Measurements from ENCODE around the gene XPA. TPM values are rescaled to one million over a fixed set of nuclear protein-coding genes. Genes with fewer than 3 reads are reported as not detected.

The XPA gene
- polyA plus RNA-seq, 2 of the 4 experiments (the other 2 are of a cell fraction), result 8.0 to 14.0 TPM

DNA sequence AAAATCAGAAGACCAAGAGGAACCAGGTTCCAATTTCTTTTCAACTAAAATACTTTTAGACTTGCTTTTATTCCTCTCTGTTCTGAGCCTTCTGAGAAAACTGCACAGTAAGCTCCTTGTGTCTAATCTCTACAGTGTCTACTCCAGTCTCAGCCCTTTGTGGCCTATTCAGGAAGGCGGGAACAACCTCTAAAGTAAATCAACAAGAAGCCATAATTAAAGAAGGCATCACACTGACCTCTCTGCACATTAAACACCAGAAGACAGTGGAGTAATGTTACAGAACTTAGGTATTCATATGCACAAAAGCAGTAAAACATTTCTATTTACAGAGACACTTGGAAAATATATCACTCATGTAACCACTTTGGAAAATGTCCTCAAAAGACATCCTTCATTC lies 14.9 kb downstream of the XPA start:
- H3K4me1 ChIP-seq, result no peaks in the 10 kb centered on the region
- ChIA-PET POLR2A (no interaction called here), CTCF (interaction anchor here (1.1 to 2.5 kb wide), 2 partner anchors 14 to 219 kb away, joined by 4 to 10 read pairs; no protein-coding TSS in a partner anchor)
- ATAC-seq (no peak), FAIRE-seq (no peak), DNase-seq (ENCODE audit: low read depth in 1 of 2, low spot score in 1 of 2) (no peak)
- WGBS (ENCODE audit: missing lambda C conversion rate), result 87% methylated on average over 1 of the region's 1 CpG
- H3K9me3 ChIP-seq, result no peaks in the 10 kb centered on the region
- no peak overlapping the region for H3K4me3 ChIP-seq
- H3K27ac ChIP-seq, result no peak overlapping the region
- TF ChIP-seq ZC3H11A (IDR thresholded peaks at IDR 0.05) (no peak), JUNB (IDR thresholded peaks at IDR 0.05) (no peak), FOSL2 (IDR thresholded peaks at IDR 0.05) (no peak), FOSL2 (CRISPR knock-in tag; IDR thresholded peaks at IDR 0.05) (no peak)
- TF ChIP-seq, protein P1, sequence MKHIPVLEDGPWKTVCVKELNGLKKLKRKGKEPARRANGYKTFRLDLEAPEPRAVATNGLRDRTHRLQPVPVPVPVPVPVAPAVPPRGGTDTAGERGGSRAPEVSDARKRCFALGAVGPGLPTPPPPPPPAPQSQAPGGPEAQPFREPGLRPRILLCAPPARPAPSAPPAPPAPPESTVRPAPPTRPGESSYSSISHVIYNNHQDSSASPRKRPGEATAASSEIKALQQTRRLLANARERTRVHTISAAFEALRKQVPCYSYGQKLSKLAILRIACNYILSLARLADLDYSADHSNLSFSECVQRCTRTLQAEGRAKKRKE (CRISPR knock-in tag; IDR thresholded peaks at IDR 0.05; ENCODE audit: low read depth), result no peak
- H3K4me2 ChIP-seq, result no peak overlapping the region

DNA sequence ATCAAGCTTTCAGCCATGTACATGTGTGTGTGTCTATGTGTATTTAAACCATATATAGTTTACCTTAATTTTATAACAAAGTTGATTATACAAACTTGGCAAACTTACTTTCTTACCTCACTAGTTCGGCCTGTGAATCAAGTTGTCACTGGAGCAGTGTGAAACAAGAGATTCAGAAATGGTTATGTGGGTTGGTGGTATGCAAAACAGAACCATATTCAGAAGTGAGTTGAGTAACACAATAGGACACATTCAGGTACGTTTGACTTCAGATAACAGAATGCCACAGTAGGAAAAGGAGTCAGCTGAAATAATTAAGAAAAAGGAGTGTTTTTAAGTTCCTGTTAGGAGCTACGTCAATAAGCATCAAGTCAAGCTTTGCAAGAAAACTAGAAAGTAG lies 21.5 kb downstream of the XPA start:
- ChIA-PET CTCF (interaction anchor here (1.2 kb wide), 1 partner anchor 247 kb away, joined by 3 read pairs; the partner anchor contains the start of gene TRMO), POLR2A (interaction anchor here (0.7 kb wide), 1 partner anchor 42 kb away, joined by 3 read pairs; the partner anchor contains the start of genes NCBP1 and TSTD2)
- Histone ChIP-seq H3K27ac (no peak overlapping the region), H3K4me2 (no peak overlapping the region), H3K4me1 (no peaks in the 10 kb centered on the region), H3K9me3 (no peaks in the 10 kb centered on the region), H3K4me3 (no peak overlapping the region)
- FAIRE-seq, result no peak
- ATAC-seq, result no peak
- TF ChIP-seq GATA3 (IDR thresholded peaks at IDR 0.05; ENCODE audit: borderline replicate concordance) (no peak), MAFK (IDR thresholded peaks at IDR 0.05; ENCODE audit: partially characterized antibody) (no peak), SMC3 (IDR thresholded peaks at IDR 0.05) (no peak), NPAS2 (CRISPR knock-in tag; IDR thresholded peaks at IDR 0.05; ENCODE audit: borderline replicate concordance) (no peak), CEBPB (IDR thresholded peaks at IDR 0.05) (no peak), CHD4 (IDR thresholded peaks at IDR 0.05; ENCODE audit: borderline replicate concordance) (no peak), PHF8 (IDR thresholded peaks at IDR 0.05; ENCODE audit: borderline replicate concordance, low read depth) (no peak)
- TF ChIP-seq, protein P2, sequence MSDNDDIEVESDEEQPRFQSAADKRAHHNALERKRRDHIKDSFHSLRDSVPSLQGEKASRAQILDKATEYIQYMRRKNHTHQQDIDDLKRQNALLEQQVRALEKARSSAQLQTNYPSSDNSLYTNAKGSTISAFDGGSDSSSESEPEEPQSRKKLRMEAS (IDR thresholded peaks at IDR 0.05), result no peak
- TF ChIP-seq, protein P3, sequence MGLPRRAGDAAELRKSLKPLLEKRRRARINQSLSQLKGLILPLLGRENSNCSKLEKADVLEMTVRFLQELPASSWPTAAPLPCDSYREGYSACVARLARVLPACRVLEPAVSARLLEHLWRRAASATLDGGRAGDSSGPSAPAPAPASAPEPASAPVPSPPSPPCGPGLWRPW (IDR thresholded peaks at IDR 0.05), result no peak
- no peak for DNase-seq (ENCODE audit: low read depth in 1 of 2, low spot score in 1 of 2)
- 80% methylated on average over 3 of the region's 3 CpGs for WGBS (ENCODE audit: missing lambda C conversion rate)

DNA sequence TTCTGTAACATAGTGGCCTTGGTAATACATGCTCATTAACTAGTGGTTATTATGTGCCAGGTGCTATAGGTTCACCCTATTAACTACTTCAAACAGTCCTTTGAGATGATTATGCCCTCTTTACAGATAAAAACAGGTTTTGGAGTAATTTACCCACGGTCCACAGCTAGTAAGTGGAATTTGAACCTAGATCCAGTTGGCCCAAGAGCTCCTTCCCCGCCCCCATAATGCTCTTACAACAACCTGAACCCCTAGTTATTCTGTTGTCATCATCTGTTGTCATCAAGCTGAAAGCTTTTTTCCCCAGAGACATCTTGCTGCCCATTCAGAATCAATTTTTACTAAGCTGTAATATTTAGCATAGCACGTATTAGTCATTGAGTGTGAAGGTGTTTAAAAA lies 23.2 kb downstream of the XPA start:
- DNase-seq (ENCODE audit: low read depth in 1 of 2, low spot score in 1 of 2) (no peak), ATAC-seq (no peak), FAIRE-seq (no peak)
- WGBS (ENCODE audit: missing lambda C conversion rate), result 92% methylated on average over 3 of the region's 3 CpGs
- no peak overlapping the region for H3K4me3 ChIP-seq
- H3K27ac ChIP-seq, result no peak overlapping the region
- TF ChIP-seq TFCP2L1 (CRISPR knock-in tag; IDR thresholded peaks at IDR 0.05) (no peak), ZC3H11A (IDR thresholded peaks at IDR 0.05) (no peak), NFE2L2 (conservative IDR thresholded peaks at IDR 0.05; ENCODE audit: low read length) (no peak), NPAS2 (CRISPR knock-in tag; IDR thresholded peaks at IDR 0.05; ENCODE audit: borderline replicate concordance) (no peak), KDM1A (IDR thresholded peaks at IDR 0.05; ENCODE audit: low read depth) (no peak), KDM5A (IDR thresholded peaks at IDR 0.05) (no peak), MAZ (IDR thresholded peaks at IDR 0.05; ENCODE audit: borderline replicate concordance, low read depth, low read length) (no peak), EHF (CRISPR knock-in tag; IDR thresholded peaks at IDR 0.05) (no peak), FOSB (CRISPR knock-in tag; IDR thresholded peaks at IDR 0.05) (no peak), CBX2 (IDR thresholded peaks at IDR 0.05; ENCODE audit: borderline replicate concordance, low read depth) (no peak), POLR2A (IDR thresholded peaks at IDR 0.05; ENCODE audit: low read length) (no peak), MAFK (IDR thresholded peaks at IDR 0.05; ENCODE audit: partially characterized antibody) (no peak), FOSL2 (IDR thresholded peaks at IDR 0.05) (no peak), FOSL2 (CRISPR knock-in tag; IDR thresholded peaks at IDR 0.05) (no peak), CHD4 (IDR thresholded peaks at IDR 0.05; ENCODE audit: borderline replicate concordance) (no peak)
- TF ChIP-seq, protein P4, sequence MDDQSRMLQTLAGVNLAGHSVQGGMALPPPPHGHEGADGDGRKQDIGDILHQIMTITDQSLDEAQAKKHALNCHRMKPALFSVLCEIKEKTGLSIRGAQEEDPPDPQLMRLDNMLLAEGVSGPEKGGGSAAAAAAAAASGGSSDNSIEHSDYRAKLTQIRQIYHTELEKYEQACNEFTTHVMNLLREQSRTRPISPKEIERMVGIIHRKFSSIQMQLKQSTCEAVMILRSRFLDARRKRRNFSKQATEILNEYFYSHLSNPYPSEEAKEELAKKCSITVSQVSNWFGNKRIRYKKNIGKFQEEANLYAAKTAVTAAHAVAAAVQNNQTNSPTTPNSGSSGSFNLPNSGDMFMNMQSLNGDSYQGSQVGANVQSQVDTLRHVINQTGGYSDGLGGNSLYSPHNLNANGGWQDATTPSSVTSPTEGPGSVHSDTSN (IDR thresholded peaks at IDR 0.05), result no peak
- TF ChIP-seq, protein P5, sequence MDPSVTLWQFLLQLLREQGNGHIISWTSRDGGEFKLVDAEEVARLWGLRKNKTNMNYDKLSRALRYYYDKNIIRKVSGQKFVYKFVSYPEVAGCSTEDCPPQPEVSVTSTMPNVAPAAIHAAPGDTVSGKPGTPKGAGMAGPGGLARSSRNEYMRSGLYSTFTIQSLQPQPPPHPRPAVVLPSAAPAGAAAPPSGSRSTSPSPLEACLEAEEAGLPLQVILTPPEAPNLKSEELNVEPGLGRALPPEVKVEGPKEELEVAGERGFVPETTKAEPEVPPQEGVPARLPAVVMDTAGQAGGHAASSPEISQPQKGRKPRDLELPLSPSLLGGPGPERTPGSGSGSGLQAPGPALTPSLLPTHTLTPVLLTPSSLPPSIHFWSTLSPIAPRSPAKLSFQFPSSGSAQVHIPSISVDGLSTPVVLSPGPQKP (IDR thresholded peaks at IDR 0.05; ENCODE audit: low read depth, low read length), result no peak
- TF ChIP-seq, protein P6, sequence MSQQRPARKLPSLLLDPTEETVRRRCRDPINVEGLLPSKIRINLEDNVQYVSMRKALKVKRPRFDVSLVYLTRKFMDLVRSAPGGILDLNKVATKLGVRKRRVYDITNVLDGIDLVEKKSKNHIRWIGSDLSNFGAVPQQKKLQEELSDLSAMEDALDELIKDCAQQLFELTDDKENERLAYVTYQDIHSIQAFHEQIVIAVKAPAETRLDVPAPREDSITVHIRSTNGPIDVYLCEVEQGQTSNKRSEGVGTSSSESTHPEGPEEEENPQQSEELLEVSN (IDR thresholded peaks at IDR 0.05; ENCODE audit: borderline replicate concordance, low read depth), result no peak
- TF ChIP-seq, protein P2 (IDR thresholded peaks at IDR 0.05), result no peak
- TF ChIP-seq, protein P7, sequence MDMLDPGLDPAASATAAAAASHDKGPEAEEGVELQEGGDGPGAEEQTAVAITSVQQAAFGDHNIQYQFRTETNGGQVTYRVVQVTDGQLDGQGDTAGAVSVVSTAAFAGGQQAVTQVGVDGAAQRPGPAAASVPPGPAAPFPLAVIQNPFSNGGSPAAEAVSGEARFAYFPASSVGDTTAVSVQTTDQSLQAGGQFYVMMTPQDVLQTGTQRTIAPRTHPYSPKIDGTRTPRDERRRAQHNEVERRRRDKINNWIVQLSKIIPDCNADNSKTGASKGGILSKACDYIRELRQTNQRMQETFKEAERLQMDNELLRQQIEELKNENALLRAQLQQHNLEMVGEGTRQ (IDR thresholded peaks at IDR 0.05), result no peak
- ChIA-PET POLR2A (no interaction called here), CTCF (interaction anchor here (1.0 kb wide), 1 partner anchor 226 kb away, joined by 3 read pairs; no protein-coding TSS in a partner anchor)
- no peak overlapping the region for H3K4me2 ChIP-seq
- H3K9me3 ChIP-seq, result no peaks in the 10 kb centered on the region
- H3K4me1 ChIP-seq, result no peaks in the 10 kb centered on the region
